Body of pancreas (tissue), 4 donors: ENCODE data around the gene HS6ST3. TPM values are rescaled to one million over a fixed set of nuclear protein-coding genes. Genes with fewer than 3 reads are reported as not detected.
"Not testable (repeated sequence)": the region's sequence is repeated elsewhere in the genome, so short reads cannot be mapped to it uniquely, and the experiment has no call there.

ENCODE experiments used
- ATAC-seq: fragments of 150-250 bp; one replicate; pipeline ENCODE4 v1.9.1; 2016
- DNase-seq, 4 donors: peaks; one replicate each; pipeline ENCODE4 v3.0.0-alpha.2; 2019
- H3K27ac ChIP-seq, 4 donors: fragments of 200-600 bp; sonication (generic); 1 replicate in 3 of 4; 2 replicates in 1 of 4; pipeline versions ENCODE4 v1.5.1 to v1.6.1; 2016 to 2019; ENCODE audit warnings: mild to moderate bottlenecking in 1 of 4, mixed read lengths in 1 of 4, moderate library complexity in 1 of 4
- H3K27me3 ChIP-seq, 2 donors: fragments of 200-600 bp; sonication (generic); one replicate each; pipeline ENCODE4 v1.6.0; 2016; ENCODE audit warnings: mild to moderate bottlenecking in 1 of 2
- H3K36me3 ChIP-seq, 2 donors: fragments of 200-600 bp; sonication (generic); replicated peaks in 1 of 2; 2 replicates each; pipeline ENCODE4 v1.5.1; 2016; ENCODE audit warnings: low read depth in 2 of 2; ENCODE audit not compliant: insufficient read depth in 1 of 2
- H3K4me1 ChIP-seq: fragments of 200-600 bp; sonication (generic); one replicate; pipeline ENCODE4 v1.6.0; 2016
- H3K4me3 ChIP-seq, 2 donors: fragments of 200-600 bp; sonication (generic); 1 replicate in 1 of 2; 2 replicates in 1 of 2; pipeline ENCODE4 v1.5.1; 2016 to 2019
- H3K9me3 ChIP-seq, 3 donors: fragments of 200-600 bp; sonication (generic); 1 replicate in 2 of 3; 2 replicates in 1 of 3; pipeline ENCODE4 v1.5.1; 2016
- CTCF ChIP-seq, 7 experiments: fragments of 450-650 bp in 4 of 7; fragments of 200-600 bp in 3 of 7; sonication (generic) in 3 of 7; IDR thresholded peaks; one replicate each; pipeline ENCODE4 v1.5.1; 2016 to 2019; ENCODE audit warnings: antibody characterized with exemption in 7 of 7
- POLR2A ChIP-seq, 3 donors: fragments of 450-650 bp; IDR thresholded peaks; one replicate each; pipeline ENCODE4 v1.6.1; 2016; ENCODE audit warnings: antibody characterized with exemption in 3 of 3, mild to moderate bottlenecking in 2 of 3
- WGBS, 2 donors: methylation state at CpG; one replicate each; pipeline ENCODE4 v1.1.5; 2017; 5-methylcytosine and 5-hydroxymethylcytosine counted together
- intact Hi-C: fragments of 100-400 bp; cut with DNase I; formaldehyde crosslinking; loops from one replicate; pipeline ENCODE4 v1.15.1; 2023
- total RNA-seq, 2 donors: library from RNA; depleted of rRNA; stranded (reverse); fragments of >200 nt; gene quantifications; one replicate each; pipeline ENCODE4 v1.1.0, GENCODE V29; 2016

HS6ST3 gene
- total RNA-seq, 2 donors from 2014 or later: 1.3 to 2.3 TPM

DNA sequence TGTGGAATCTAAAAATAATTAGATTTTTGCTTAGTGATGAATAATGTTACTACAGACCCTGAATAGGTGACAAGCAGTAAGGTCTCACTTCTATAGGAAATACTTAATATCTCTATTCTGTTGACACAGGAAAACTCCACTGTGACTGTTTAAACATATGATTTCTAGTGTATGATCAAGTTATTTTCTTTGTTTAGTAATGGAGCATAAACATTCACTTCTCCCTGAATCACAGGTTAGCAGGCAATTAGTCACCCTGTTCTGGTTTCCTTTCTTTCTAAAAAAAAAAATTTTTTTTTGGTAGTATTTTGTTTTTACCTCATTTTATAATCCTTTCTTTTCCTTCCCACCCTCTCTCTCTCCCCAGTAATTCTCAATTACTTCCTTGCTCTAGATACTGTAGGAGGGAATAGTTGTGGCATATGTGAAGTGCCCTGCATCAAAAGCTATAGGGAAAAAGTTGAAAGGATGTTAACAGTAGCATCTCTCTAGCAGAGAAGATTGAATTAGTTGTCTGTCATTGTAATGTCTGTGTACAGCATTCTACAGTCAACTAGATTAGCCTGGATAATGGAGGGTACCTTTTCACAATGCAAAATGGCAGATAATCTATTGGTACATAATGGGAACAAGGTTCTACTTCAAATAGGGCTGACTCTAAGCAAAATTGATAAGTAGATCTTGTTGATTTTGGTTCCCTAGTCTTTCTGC is 3.5 kb downstream of the HS6ST3 start:
- Histone ChIP-seq H3K27me3 (no peaks in the 10 kb centered on the region), H3K36me3 (no peaks in the 10 kb centered on the region), H3K27ac (no peak overlapping the region), H3K4me3 (no peak overlapping the region), H3K4me1 (peaks cover 23% of the 10 kb centered on the region), H3K9me3 (no peaks in the 10 kb centered on the region)
- no peak for TF ChIP-seq POLR2A (IDR thresholded peaks at IDR 0.05)
- TF ChIP-seq CTCF (IDR thresholded peaks at IDR 0.05): no peak
- ATAC-seq: no peak
- no peak for DNase-seq
- intact Hi-C loops: no loop called here

- no peaks in the 10 kb centered on the region for H3K4me1 ChIP-seq
- H3K27me3 ChIP-seq: no peaks in the 10 kb centered on the region
- no peak overlapping the region for H3K27ac ChIP-seq
- ATAC-seq (no peak), DNase-seq (no peak)
- H3K36me3 ChIP-seq: no peaks in the 10 kb centered on the region
- H3K4me3 ChIP-seq: no peak overlapping the region
- 88 to 92% methylated on average over 4 of the region's 4 CpGs for WGBS, 2 donors
- TF ChIP-seq CTCF (IDR thresholded peaks at IDR 0.05): no peak
- no peaks in the 10 kb centered on the region for H3K9me3 ChIP-seq
- intact Hi-C loops: no loop called here
These were observed 10.7 kb downstream of the HS6ST3 start for GRCh38 chr13:96100457-96101220.

DNA sequence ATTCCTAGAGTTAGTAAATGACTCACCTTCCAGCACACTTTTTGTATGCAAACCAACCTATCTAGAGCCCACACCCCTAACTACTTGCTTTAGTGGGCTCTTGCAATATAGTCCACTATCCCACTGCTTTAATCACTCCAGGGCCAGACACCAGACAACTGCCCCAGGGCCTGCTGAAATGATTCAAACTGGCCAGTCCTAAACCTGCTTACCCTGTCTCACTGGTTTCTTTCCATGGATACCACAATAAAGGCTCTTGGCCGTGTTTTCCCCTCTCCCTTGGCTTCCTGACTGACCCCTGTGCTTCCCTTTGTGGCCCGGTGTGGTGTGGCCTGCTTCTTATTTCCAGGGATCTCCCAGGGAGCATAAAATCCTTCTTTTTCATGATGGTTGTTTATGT is 14.6 kb downstream of the HS6ST3 start:
- 41 to 61% methylated on average over 2 of the region's 2 CpGs for WGBS, 2 donors
- Histone ChIP-seq H3K9me3 (no peaks in the 10 kb centered on the region), H3K4me1 (no peaks in the 10 kb centered on the region), H3K27me3 (no peaks in the 10 kb centered on the region), H3K36me3 (no peaks in the 10 kb centered on the region), H3K27ac (no peak overlapping the region), H3K4me3 (no peak overlapping the region)
- TF ChIP-seq CTCF (IDR thresholded peaks at IDR 0.05) (no peak), POLR2A (IDR thresholded peaks at IDR 0.05) (no peak)
- DNase-seq: no peak
- ATAC-seq: no peak
- intact Hi-C loops: no loop called here

DNA sequence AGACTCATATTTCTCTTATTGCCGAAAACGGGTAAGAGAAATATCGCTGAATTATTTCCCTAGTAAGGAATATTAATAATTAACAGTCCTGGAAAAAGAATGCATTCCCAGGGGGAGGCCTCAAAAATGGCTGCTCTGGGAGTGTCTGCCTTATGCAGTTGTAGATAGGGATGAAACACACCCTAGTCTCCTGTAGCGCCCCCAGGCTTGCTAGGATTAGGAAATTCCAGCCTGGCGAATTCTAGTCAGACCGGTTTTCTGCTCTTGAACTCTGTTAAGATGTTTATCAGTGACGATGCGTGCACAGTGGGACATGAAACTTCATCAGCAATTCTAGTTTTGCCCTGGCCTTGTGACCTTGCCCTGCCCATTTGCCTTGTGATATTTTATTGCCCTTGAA is 18.2 kb downstream of the HS6ST3 start:
- DNase-seq, H3K27ac ChIP-seq, H3K9me3 ChIP-seq, H3K4me1 ChIP-seq, intact Hi-C loops, H3K36me3 ChIP-seq, H3K27me3 ChIP-seq, H3K4me3 ChIP-seq, ATAC-seq: not testable (repeated sequence)
- 85 to 92% methylated on average over 8 of the region's 8 CpGs for WGBS, 2 donors

DNA sequence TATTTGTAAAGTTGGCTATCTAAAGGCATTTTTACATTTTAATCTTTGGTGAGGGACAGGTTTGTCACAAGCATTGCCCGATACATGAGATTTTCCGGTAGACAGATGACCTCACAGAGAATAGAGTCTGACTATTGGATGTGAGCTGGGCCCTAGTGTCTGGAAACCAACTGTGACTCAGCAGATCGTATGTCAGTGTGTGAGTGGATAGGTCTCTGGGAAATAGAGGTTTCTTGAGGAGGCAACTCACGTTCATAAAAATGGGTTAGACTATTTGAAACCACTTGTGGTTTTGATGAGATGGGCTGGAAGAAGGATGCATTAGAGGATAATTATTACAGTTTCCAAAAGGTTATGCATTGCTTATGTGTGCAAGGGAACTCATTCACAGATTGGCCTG is 19.2 kb downstream of the HS6ST3 start:
- Histone ChIP-seq H3K36me3 (no peaks in the 10 kb centered on the region), H3K27ac (no peak overlapping the region), H3K9me3 (no peaks in the 10 kb centered on the region), H3K27me3 (no peaks in the 10 kb centered on the region), H3K4me3 (no peak overlapping the region), H3K4me1 (no peaks in the 10 kb centered on the region)
- 91 to 94% methylated on average over 4 of the region's 4 CpGs for WGBS, 2 donors
- ATAC-seq: no peak
- no peak for TF ChIP-seq POLR2A (IDR thresholded peaks at IDR 0.05)
- no peak for TF ChIP-seq CTCF (IDR thresholded peaks at IDR 0.05)
- no peak for DNase-seq
- intact Hi-C loops: no loop called here
